Measurements from ENCODE around the gene SDR9C7.

The SDR9C7 gene

DNA sequence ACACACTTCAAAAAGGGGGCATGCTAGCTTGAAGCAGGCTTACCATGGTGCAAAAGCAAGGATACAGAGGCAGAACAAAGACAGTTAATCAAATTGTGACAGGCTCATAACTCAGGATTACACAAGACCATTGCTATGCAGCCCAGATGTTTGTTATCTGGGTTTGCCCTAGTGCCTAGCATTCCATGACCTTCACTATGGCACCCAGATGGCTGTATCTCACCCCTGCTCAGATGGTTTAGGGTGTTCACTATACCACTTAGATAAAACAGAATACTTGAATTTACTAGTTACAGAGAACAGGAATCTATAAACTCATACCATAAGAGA, 56.2 kb downstream of the SDR9C7 start:
- no peak overlapping the region for H3K4me3 ChIP-seq (ENCODE audit: low read length)
- TF ChIP-seq ZNF274 (IDR thresholded peaks at IDR 0.05; ENCODE audit: low read depth, low read length): no peak

DNA sequence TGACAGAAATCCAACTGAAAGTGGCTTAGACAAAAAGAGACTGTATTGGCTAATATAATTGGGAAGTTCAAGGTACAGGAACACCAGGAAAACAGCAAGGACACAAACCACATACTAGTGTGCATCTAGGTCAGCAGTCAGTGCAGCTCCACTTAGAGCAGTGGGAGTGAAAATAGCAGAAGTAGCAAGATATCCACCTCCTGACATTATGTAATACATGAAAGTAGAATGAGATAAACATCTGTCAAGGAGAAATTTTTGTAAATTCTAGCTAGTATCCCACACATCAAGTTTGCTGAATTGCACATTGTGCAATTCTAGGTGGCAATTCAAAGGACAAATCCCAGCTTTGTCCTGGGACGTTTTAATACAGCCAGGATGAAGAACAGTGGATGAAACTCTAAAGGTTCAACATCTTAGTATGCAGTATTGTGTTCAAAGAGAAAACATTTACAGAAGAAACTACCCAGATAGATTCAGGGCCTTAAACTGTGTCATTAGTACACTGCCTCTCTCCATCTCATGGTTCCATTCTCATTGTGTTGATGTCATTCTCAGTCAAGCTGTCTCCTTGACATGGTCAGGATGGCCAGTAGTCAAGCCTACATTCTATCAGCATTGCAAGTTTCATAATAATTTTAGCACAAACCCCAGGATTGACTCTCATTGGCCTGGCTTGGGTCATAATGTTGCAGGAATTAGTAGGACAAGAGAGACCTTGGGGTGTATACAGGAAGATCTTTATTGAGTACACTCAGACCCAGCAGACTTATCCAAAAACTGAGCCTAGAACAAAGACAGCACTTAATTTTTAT, 56.8 kb downstream of the SDR9C7 start:
- no peak for TF ChIP-seq ZNF274 (IDR thresholded peaks at IDR 0.05; ENCODE audit: low read depth, low read length)
- no peak overlapping the region for H3K4me3 ChIP-seq (ENCODE audit: low read length)

DNA sequence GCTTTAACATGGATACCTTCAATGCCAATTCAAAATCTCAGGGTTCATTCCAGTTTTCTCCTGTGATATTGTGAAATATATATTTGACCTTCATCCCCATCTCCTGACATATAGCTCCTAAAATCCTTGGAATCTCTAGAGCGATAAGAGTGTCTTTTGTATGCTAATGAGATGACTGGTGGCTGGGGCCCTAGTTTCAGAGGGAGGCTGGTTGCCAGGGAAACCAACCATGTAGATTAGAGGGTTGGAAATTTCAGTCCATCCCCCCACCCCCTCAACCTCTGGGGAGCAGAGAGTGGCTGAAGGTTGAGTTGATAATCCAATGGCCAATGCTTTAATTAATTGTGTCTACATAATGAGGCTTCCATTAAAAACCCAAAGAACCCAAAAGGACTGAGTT, 59.4 kb downstream of the SDR9C7 start:
- TF ChIP-seq ZNF274 (IDR thresholded peaks at IDR 0.05; ENCODE audit: low read depth, low read length): no peak
- H3K4me3 ChIP-seq (ENCODE audit: low read length): no peak overlapping the region

DNA sequence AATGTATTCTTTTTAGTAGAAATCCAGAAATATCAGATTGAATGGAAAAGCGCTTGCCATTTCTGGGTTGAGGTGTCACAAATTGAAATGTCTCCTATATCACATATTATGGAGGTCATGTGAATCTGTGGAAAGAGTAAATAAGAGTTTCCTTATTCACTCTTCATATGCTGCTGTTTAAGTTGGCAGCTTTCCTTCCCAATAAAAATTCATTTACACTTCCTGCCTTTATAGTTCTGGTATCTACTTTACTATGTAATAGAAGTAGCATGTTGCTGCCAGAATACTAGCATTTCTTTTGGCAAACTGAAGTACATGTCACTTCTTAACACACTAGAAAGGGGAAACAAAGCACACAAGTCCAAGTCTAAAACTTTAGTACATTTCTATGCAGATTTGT, 60.8 kb downstream of the SDR9C7 start:
- no peak for TF ChIP-seq ZNF274 (IDR thresholded peaks at IDR 0.05; ENCODE audit: low read depth, low read length)
- no peak overlapping the region for H3K4me3 ChIP-seq (ENCODE audit: low read length)

Measured in GM08714 (cell line).